Measurements from ENCODE around the gene DTX3.

DNA sequence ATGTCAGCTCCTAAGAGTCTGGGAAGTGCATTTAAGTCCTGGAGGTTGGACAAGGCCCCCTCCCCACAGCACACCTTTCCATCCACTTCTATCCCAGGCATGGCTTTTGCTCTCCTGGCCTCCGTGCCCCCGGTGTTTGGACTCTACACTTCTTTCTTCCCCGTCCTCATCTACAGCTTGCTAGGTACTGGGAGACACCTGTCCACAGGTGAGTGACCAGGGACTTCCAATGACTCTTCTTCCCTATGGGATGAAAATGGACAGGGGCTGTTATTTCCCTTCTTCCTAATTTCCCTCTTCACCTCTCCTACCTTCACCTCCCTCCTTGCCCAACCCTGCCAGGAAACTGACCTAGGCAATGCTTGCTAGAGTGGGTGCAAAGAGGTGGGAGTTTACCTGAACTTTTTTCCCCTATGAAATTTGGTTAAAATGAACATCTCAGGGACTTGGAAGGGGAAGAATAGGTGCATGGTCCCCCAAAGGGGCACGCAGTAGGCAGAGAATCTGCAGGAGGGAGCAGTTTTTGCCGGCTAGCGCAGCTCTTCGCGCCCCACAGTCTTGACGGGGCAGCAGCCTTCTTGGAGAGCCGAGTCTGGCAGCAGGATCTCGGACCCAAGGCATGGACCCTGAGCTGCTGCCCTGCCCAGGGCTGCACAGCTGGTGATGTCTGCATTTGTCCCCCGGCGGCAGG is 15.8 kb downstream of the DTX3 start:
- TF ChIP-seq POLR2AphosphoS5 (IDR thresholded peaks at IDR 0.05), result no peak
- TF ChIP-seq, protein P1, sequence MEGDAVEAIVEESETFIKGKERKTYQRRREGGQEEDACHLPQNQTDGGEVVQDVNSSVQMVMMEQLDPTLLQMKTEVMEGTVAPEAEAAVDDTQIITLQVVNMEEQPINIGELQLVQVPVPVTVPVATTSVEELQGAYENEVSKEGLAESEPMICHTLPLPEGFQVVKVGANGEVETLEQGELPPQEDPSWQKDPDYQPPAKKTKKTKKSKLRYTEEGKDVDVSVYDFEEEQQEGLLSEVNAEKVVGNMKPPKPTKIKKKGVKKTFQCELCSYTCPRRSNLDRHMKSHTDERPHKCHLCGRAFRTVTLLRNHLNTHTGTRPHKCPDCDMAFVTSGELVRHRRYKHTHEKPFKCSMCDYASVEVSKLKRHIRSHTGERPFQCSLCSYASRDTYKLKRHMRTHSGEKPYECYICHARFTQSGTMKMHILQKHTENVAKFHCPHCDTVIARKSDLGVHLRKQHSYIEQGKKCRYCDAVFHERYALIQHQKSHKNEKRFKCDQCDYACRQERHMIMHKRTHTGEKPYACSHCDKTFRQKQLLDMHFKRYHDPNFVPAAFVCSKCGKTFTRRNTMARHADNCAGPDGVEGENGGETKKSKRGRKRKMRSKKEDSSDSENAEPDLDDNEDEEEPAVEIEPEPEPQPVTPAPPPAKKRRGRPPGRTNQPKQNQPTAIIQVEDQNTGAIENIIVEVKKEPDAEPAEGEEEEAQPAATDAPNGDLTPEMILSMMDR (IDR thresholded peaks at IDR 0.05), result no peak
- TF ChIP-seq POLR2A (IDR thresholded peaks at IDR 0.05), result no peak
